KOPT-K1 (cell line): ENCODE data around the gene PIP4K2C.
"Not testable (repeated sequence)": the region's sequence is repeated elsewhere in the genome, so short reads cannot be mapped to it uniquely, and the experiment has no call there.

Experiments used
- H3K27ac ChIP-seq: fragments of 200-600 bp; sonication (generic); 2 replicates; pipeline ENCODE4 v1.5.1; 2016; ENCODE audit warnings: antibody characterized with exemption, mild to moderate bottlenecking, low read depth, low read length; ENCODE audit not compliant: poor library complexity, severe bottlenecking
- H3K36me3 ChIP-seq: fragments of 200-600 bp; sonication (generic); 2 replicates; pipeline ENCODE4 v1.5.1; 2017; ENCODE audit warnings: antibody characterized with exemption, mild to moderate bottlenecking, low read length, moderate library complexity; ENCODE audit not compliant: insufficient read depth
- H3K9me3 ChIP-seq: fragments of 200-600 bp; sonication (generic); 2 replicates; pipeline ENCODE4 v1.5.1; 2017; ENCODE audit warnings: antibody characterized with exemption, low read length, mild to moderate bottlenecking; ENCODE audit not compliant: insufficient read depth, poor library complexity, severe bottlenecking

PIP4K2C gene

DNA sequence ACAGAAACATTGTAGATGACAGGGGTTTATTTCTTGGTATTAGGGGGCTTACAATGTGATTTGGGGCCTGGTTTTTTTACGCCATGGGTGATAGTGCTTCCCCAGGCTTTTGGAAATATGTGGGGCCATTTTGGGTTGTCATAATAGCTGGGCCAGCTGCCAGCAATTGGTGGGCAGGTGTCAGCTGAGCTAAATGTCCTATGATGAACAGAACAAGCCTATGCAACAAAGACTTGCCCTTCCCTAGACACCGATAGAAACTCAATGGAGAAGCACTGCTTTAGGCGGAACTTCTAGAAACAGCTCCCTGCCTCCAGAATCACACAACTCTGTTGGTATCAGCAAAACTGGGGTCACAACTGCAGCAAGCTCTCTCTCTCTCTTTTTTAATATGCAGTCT is 47.1 kb downstream of the PIP4K2C start:
- H3K27ac ChIP-seq, result no peak overlapping the region
- no peaks in the 10 kb centered on the region for H3K36me3 ChIP-seq
- no peaks in the 10 kb centered on the region for H3K9me3 ChIP-seq

DNA sequence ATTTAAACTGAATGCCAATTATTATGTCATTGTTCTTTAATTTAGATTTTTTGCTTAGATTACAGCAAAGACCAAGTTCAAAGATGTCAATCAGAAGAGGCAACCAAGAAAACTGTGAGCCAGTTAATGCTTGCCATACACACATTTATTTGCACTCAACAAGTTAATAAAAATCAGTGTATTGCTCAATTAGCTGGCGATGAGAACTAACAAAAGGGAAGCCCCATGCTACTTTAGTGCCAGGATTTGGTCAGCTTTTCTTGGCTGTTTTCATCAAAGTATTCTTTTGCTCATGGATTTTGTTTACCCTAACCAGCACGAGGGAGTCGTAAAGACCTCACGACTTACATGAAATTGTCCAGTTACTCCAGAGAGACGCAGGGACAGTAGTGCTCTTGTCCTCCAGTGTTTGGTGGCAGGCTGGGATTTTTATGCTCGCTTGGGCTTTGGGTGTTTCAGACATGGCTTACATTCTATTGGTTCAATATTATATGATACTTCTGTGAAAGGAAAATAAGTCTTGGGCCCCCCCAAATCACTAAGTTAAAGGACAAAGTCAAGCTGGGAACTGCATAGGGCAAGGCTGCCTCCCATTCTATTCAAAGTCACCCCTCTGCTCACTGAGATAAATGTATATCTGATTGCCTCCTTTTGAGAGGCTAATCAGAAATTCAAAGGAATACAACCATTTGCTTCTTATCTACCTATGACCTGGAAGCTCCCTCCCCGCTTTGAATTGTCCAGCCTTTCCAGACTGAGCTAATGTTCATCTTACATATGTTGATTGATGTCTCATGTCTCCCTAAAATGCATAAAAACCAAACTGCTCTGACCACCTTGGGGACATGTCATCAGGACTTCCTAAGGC is 49.4 kb downstream of the PIP4K2C start:
- Histone ChIP-seq H3K27ac (no peak overlapping the region), H3K9me3 (peaks cover 15% of the 10 kb centered on the region), H3K36me3 (no peaks in the 10 kb centered on the region)

DNA sequence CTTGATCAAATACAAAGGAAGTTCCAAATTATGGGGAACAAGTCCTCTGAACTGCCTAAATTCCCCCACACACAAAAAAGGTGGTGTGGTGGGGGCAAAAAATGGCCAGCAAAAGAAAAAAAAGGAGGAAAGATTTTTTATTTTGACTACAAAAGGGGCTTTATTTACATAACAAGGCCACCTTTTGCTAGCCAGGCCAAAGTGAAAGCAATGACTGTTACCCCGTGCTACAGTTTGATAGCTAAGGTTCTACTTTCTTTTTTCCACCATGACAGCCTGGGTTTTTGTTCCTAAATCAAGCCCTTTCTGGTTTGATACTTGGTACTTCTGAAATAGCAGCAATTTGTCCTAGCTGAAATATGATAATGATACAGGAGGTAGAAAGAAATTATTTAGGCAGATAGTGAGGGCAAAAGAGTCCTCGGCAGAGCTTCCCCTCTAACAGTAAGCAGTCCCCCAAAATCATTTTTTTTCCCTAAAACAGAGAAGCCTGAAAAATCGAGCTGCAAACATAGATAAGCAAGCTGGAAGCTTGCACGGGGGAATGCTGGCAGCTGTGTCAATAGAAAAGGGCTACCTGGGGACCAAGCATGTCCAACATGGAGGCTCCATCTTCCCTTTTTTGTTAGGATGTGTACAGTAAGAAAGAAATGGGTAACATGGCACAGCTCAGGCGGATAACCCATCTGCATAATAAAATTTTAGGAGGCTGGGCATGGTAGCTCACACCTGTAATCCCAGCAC is 50.9 kb downstream of the PIP4K2C start:
- Histone ChIP-seq H3K9me3 (peaks cover 27% of the 10 kb centered on the region), H3K36me3 (no peaks in the 10 kb centered on the region), H3K27ac (no peak overlapping the region)

DNA sequence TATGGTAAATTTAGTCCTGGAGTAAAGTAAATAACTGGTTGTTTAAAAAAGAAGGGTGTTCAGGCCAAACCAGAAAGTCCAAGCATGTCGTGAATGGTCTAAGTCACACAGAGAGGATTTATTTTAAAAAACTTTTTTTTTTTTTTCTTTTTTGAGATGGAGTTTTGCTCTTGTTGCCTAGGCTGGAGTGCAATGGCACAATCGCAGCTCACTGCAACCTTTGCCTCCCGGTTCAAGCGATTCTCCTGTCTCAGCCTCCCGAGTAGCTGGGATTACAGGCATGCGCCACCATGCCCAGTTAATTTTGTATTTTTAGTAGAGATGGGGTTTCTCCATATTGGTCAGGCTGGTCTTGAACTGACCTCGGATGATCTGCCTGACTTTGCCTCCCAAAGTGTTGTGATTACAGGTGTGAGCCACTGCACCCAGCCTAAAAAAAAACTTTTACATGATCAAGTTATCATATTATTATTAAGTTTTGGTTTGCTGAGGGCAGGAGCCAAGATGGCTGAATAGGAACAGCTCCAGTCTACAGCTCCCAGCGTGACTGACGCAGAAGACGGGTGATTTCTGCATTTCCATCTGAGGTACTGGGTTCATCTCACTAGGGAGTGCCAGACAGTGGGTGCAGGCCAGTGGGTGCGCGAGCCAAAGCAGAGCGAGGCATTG is 55.1 kb downstream of the PIP4K2C start:
- H3K9me3 ChIP-seq, result peaks cover 27% of the 10 kb centered on the region

DNA sequence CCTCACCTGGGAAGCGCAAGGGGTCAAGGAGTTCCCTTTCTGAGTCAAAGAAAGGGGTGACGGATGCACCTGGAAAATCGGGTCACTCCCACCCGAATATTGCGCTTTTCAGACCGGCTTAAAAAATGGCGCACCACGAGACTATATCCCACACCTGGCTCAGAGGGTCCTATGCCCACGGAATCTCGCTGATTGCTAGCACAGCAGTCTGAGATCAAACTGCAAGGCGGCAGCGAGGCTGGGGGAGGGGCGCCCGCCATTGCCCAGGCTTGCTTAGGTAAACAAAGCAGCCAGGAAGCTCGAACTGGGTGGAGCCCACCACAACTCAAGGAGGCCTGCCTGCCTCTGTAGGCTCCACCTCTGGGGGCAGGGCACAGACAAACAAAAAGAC is 55.7 kb downstream of the PIP4K2C start:
- peaks cover 27% of the 10 kb centered on the region for H3K9me3 ChIP-seq
- H3K27ac ChIP-seq, H3K36me3 ChIP-seq: not testable (repeated sequence)

More for the DNA sequence above, 55.1 kb downstream of the PIP4K2C start:
- not testable (repeated sequence) for H3K36me3 ChIP-seq, H3K27ac ChIP-seq
